GM12873 (cell line): ENCODE data around the gene GART.

ENCODE experiments used
- CTCF ChIP-seq: IDR thresholded peaks from 2 replicates; pipeline ENCODE4 v1.5.1; 2012; ENCODE audit warnings: low read depth, mild to moderate bottlenecking, moderate library complexity, low read length, control low read depth; ENCODE audit not compliant: insufficient read depth; ENCODE audit errors: missing control alignments

Gene GART

DNA sequence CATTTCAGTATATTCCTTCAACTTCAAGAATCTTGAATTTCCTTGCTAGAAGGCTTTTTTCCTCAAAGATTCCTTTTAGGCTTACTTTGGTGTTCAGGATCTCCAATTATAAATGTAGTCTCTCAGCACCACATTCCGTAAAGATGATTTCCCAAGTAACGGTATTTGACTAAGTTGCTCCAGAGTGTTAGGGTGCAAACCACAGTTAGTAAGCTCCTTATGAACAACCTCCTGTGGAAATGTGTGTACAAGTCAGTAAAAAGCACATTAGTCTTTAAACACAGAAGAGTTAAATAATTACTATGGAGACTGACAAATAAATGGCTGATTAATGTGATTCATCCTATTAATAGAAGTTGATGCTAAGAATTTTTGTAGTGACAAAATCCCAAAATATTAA is 36.3 kb upstream of the GART start:
- TF ChIP-seq CTCF = no peak

- TF ChIP-seq CTCF = no peak
These were observed 30.4 kb upstream of the GART start for GRCh38 chr21:33572350-33572749.

DNA sequence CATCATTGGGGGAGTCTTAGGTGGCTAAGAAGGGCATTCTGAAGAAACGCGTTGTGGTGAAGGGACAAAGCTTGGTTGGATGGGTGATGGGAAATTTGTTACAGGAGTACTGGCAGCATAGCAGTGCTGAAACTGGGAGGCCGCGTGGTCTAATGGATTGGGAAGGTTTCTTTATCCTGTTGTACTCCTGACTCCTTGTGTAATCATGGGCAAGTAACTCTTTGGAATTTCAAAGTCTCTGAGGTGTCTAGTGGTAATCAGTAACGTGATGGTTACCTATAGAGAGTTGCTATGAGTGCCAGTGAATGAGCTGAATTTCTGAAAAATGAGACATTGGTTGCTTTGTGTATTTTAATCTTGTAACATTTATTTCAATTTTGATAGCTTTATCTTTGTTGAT is 28.1 kb upstream of the GART start:
- TF ChIP-seq CTCF = no peak

DNA sequence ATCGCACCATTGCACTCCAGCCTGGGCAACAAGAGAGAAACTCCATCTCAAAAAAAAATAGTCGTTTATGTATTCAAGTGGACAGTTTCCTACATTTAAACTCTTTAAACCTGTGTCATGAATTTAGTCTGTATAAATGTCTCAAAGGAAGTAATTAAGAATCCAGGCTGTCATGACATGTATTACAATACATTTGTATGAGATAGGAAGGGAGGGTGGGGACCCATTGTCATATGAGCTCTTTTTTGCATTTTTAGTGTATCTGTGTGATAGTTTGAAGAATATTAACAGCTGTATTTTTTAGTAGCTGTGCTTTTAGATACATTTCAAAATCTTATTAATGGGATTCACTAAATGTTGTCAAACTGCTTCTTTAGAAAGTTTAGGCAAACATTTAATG is 26.5 kb upstream of the GART start:
- no peak for TF ChIP-seq CTCF

GRCh38 chr21:33567914-33568313 is 26.0 kb upstream of the GART start:
- TF ChIP-seq CTCF = no peak

DNA sequence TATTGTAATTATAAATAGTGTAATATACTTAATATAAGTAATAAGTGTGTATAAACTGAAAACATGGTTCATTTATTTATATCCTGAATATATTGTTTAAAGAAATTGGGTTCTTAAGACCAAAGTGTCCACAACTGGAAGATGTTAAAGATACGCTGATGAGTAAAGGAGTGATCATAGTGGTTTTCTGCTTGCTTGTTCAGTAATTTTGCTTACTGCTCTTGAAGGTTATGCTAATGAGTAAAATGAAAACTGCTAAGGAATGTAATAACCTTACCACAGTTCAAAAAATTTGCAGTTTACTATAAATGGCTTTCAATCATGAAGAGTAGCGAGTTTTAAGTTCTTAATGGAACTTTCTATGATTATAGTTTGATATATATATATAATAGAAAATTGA is 24.6 kb upstream of the GART start:
- no peak for TF ChIP-seq CTCF

DNA sequence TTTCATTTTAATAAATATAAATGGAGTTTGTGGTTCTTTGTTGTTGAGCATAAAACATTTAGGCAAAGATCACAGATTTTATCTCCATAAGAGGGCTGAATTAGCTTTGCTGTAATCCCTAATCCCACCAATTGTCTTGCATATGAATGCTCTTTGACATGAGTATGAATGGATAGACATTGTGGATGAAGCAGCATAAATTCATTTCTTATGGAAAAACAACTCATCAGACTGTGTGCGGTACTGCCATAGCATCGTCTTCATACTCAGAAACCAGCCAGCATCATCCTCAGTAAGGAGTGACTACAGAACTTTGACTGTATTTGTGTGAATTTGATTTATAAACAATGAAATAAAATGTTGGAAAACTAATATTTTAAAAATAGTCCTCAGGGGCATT is 20.5 kb upstream of the GART start:
- TF ChIP-seq CTCF = no peak

- no peak for TF ChIP-seq CTCF
These were observed 19.5 kb upstream of the GART start for GRCh38 chr21:33561373-33561772.
